ENCODE results near the gene ROBO4.

The ROBO4 gene

GRCh38 chr11:124869856-124870387 lies 27.7 kb downstream of the ROBO4 start:
- DNase-seq: no peak

DNA sequence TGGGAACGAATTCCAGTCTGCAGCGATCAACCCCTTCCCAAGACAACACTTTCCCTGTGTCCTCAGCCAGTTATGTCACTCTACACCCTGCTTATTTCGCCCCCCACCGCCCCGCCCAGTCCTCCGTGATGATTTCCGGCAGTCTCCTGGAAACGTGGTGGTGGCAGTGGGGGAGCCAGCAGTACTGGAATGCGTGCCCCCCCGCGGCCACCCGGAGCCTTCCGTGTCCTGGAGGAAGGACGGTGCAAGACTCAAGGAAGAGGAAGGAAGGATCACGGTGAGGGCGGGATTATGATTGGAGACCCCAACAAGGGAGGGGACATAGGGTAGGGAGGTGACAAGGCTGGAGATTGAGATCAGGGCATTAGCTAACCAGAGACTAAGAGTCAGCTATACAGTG lies 28.3 kb downstream of the ROBO4 start:
- no peak for DNase-seq

GRCh38 chr11:124868331-124869274 lies 29.1 kb downstream of the ROBO4 start:
- no peak for DNase-seq

GRCh38 chr11:124867700-124868099 lies 30.0 kb downstream of the ROBO4 start:
- no peak for DNase-seq

DNA sequence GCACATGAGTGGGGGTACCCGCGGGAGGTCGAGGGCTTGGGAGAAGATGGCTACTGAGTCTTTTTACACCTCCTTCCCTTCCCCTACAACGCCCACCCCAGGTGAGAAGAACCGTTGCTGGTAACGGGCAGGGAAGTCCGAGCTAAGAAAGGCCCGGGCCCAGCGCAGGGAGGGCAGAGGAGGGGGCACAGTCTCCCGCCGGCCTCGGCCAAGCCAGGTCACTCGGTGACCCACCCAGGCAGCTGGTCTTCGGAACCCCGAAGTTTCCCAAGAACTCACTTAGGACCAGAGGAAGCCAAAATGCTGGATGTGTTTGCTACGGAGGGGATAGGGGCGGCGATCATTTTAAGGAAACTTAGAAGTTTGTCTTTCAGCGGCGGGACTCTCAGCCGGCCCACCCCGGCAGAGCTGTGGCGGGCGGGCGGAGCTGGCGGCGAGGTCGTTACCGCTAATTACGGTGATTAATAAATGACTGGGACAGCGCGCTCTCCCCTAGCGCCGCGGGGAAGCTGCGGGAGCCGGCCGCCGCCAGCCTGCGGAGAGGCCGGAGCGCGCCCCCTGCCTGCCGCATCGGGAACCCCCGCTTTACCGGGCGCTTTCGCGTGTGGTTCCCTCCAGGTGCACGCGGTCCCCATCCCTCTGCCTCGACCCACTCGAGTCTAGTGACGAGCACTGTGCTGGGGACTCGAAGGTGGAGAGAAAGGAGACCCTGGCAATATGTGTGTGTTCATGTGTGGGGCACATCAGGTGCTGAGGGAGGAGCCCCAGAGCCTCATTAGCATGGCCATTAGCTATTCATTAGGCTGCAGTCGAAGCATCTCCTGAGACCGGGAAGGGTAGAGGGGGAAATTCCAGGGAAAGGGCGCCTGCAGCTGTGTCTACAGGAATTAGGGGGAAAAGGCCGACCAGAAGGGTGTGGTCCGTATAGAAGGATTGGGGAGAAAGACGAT lies 31.5 kb downstream of the ROBO4 start:
- DNase-seq: peak; percentile 7

- DNase-seq: peak; percentile 36
Observed at GRCh38 chr11:124865181-124865901, 32.3 kb downstream of the ROBO4 start, which contains the start of gene ROBO3. Gene ROBO3, plus strand, starts transcription at chr11:124865432. Its CDS starts 146 bp downstream, at chr11:124865578.

GRCh38 chr11:124864892-124865180 lies 32.8 kb downstream of the ROBO4 start:
- DNase-seq: no peak

GRCh38 chr11:124864176-124864891 lies 33.3 kb downstream of the ROBO4 start:
- DNase-seq: no peak

- DNase-seq: no peak
Observed at GRCh38 chr11:124863826-124864165, 33.9 kb downstream of the ROBO4 start.

GRCh38 chr11:124863137-124863825 lies 34.4 kb downstream of the ROBO4 start:
- no peak for DNase-seq

DNA sequence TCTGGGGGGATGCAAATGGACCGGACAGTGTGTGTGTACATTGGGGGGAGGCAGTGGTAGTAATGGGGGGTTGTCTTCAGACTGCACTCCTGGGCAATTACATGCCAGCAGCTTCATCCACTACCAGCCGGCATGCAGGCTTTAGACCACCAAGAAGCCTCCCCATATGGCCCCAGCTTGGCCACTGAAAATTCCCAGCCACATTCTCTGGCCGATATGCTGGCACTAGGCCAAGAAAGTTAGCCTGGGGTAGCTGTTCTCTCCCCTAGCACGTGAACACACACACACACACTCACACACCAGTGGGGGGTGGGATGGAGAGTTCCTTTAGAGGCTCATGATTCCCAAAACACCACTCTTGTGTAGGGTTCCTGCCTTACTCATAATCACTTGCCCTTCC lies 36.0 kb downstream of the ROBO4 start:
- DNase-seq: no peak

DNA sequence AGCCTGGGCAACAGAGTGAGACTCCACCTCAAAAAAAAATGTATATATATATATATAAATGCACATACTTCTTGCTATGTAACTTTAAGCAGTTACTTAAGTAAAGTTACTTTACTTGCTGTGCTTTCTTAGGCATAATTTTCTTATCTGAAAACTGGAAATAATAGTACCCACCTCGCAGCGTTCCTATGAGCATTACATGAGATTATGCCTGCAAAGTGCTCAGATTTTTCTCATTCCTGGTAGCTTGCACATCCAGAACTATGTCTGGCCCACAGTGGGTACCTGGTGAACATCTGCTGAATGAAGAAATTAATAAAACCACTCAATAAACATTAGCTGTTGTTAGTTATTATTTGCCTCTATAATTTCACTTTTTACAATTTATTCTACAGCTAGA lies 38.5 kb downstream of the ROBO4 start:
- no peak for DNase-seq

GRCh38 chr11:124846070-124846673 lies 51.5 kb downstream of the ROBO4 start:
- no peak for DNase-seq

DNA sequence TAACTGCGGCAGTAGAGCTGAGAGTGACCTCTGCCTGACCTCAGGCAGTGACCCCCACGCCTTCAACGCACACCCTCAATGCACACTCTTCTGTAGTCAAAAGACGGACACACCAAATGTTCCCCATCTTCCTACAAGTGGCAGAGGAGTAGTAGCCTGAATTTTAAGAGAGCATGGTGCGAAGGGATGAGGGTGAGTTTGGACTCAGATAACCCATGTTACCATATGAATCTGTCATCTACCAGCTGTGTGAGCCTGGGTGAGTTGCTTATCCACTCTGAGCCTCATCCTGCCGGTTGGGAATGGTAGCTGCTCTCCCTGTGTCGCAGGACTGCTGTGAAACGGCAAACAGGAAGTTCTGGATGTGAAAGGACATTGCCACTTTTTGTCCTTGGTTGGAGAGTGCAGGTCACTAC lies 53.0 kb downstream of the ROBO4 start:
- DNase-seq: no peak

- DNase-seq: no peak
Observed at GRCh38 chr11:124843616-124843910, 54.1 kb downstream of the ROBO4 start.

- no peak for DNase-seq
Observed at GRCh38 chr11:124842305-124842704, 55.4 kb downstream of the ROBO4 start.

DNA sequence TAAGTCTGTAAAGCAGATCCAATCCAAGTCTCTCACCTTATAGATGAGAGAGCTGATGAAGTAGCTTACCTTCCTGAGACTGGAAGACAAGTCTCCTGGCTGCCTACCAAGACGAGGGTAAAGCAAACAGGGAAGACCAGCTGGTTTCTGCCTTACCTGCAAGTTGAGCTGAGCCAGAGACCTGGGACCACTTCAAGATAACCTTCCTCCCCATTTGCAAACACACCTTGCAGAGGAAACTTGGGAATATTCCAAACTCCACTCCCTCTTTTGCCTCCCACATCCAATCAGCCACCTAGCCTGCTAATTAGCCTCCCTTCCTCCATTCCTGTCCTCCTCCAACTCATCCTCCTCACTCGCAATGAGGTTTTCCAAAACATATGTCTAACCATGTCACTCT lies 55.8 kb downstream of the ROBO4 start:
- DNase-seq: no peak

GRCh38 chr11:124841201-124841600 lies 56.5 kb downstream of the ROBO4 start:
- DNase-seq: no peak

- DNase-seq: no peak
Observed at GRCh38 chr11:124840666-124841065, 57.0 kb downstream of the ROBO4 start.

- DNase-seq: no peak
Observed at GRCh38 chr11:124839972-124840621, 57.6 kb downstream of the ROBO4 start.

Data from NCI-H2171 (cell line).